ENCODE results near the gene PRKRA. TPM values are rescaled to one million over a fixed set of nuclear protein-coding genes. Genes with fewer than 3 reads are reported as not detected.

PRKRA gene
- total and polyA plus RNA-seq, 2 experiments from 2014 or later = 44.0 to 67.1 TPM

DNA sequence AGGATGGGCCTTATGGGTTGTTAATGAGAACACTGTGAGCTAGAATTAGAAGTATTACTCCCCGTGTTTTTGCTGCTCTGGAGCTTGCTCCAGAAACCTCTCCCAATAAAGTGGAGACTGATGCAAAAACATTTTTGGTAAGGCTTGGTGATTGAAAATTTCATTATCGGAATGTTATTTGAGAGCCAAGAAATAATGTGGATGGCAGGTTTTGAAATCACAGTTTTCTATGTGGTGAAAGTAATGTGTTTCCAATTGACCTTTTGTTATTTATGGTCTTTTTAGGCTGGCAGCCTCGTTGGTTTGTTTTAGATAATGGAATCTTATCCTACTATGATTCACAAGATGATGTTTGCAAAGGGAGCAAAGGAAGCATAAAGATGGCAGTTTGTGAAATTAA, 34.4 kb upstream of the PRKRA start:
- no peak overlapping the region for H3K27ac ChIP-seq (ENCODE audit: low read depth)
- peaks cover 2% of the 10 kb centered on the region for H3K27me3 Mint-ChIP-seq (ENCODE audit: insufficient read depth, low read depth, poor library complexity)
- no peak overlapping the region for H3K4me3 Mint-ChIP-seq
- H3K4me1 ChIP-seq (ENCODE audit: insufficient read depth) = peaks cover 7% of the 10 kb centered on the region; the same call in 1 of the 2 replicates
- H2AFZ ChIP-seq = no peak overlapping the region
- no peaks in the 10 kb centered on the region for H3F3A ChIP-seq (replicated peaks; ENCODE audit: low read depth)
- peaks cover 38% of the 10 kb centered on the region for H3K79me2 ChIP-seq (replicated peaks; ENCODE audit: insufficient read depth)
- no peaks in the 10 kb centered on the region for H3K9me3 Mint-ChIP-seq
- peaks cover 19% of the 10 kb centered on the region for H3K4me1 Mint-ChIP-seq
- no peaks in the 10 kb centered on the region for H3K27me3 ChIP-seq (ENCODE audit: insufficient read depth)
- DNase-seq (ENCODE audit: low spot score) = no peak
- ATAC-seq = no peak
- H3K36me3 Mint-ChIP-seq (ENCODE audit: low read depth) = no peaks in the 10 kb centered on the region; the same call in 2 of the 3 replicates
- H3K4me2 ChIP-seq = no peak overlapping the region
- no peak for TF ChIP-seq EZH2phosphoT487 (IDR thresholded peaks at IDR 0.05; ENCODE audit: unreplicated experiment)
- TF ChIP-seq ZNF114 (CRISPR knock-in tag; IDR thresholded peaks at IDR 0.05) = no peak
- TF ChIP-seq, protein P1, sequence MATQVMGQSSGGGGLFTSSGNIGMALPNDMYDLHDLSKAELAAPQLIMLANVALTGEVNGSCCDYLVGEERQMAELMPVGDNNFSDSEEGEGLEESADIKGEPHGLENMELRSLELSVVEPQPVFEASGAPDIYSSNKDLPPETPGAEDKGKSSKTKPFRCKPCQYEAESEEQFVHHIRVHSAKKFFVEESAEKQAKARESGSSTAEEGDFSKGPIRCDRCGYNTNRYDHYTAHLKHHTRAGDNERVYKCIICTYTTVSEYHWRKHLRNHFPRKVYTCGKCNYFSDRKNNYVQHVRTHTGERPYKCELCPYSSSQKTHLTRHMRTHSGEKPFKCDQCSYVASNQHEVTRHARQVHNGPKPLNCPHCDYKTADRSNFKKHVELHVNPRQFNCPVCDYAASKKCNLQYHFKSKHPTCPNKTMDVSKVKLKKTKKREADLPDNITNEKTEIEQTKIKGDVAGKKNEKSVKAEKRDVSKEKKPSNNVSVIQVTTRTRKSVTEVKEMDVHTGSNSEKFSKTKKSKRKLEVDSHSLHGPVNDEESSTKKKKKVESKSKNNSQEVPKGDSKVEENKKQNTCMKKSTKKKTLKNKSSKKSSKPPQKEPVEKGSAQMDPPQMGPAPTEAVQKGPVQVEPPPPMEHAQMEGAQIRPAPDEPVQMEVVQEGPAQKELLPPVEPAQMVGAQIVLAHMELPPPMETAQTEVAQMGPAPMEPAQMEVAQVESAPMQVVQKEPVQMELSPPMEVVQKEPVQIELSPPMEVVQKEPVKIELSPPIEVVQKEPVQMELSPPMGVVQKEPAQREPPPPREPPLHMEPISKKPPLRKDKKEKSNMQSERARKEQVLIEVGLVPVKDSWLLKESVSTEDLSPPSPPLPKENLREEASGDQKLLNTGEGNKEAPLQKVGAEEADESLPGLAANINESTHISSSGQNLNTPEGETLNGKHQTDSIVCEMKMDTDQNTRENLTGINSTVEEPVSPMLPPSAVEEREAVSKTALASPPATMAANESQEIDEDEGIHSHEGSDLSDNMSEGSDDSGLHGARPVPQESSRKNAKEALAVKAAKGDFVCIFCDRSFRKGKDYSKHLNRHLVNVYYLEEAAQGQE (IDR thresholded peaks at IDR 0.05; ENCODE audit: unreplicated experiment) = no peak
- TF ChIP-seq NANOG (IDR thresholded peaks at IDR 0.05; ENCODE audit: borderline replicate concordance) = no peak
- no peak for TF ChIP-seq JUNB (IDR thresholded peaks at IDR 0.05; ENCODE audit: unreplicated experiment)
- no peak for TF ChIP-seq CREB1 (CRISPR knock-in tag; IDR thresholded peaks at IDR 0.05; ENCODE audit: low read depth)
- H4K20me1 ChIP-seq (replicated peaks; ENCODE audit: insufficient read depth) = peaks cover 3% of the 10 kb centered on the region
- H3K36me3 ChIP-seq (ENCODE audit: insufficient read depth) = no peaks in the 10 kb centered on the region
- no peak overlapping the region for H3K27ac Mint-ChIP-seq
- H3K9me2 ChIP-seq (ENCODE audit: insufficient read depth) = no peaks in the 10 kb centered on the region
- no peak overlapping the region for H3K4me3 ChIP-seq

DNA sequence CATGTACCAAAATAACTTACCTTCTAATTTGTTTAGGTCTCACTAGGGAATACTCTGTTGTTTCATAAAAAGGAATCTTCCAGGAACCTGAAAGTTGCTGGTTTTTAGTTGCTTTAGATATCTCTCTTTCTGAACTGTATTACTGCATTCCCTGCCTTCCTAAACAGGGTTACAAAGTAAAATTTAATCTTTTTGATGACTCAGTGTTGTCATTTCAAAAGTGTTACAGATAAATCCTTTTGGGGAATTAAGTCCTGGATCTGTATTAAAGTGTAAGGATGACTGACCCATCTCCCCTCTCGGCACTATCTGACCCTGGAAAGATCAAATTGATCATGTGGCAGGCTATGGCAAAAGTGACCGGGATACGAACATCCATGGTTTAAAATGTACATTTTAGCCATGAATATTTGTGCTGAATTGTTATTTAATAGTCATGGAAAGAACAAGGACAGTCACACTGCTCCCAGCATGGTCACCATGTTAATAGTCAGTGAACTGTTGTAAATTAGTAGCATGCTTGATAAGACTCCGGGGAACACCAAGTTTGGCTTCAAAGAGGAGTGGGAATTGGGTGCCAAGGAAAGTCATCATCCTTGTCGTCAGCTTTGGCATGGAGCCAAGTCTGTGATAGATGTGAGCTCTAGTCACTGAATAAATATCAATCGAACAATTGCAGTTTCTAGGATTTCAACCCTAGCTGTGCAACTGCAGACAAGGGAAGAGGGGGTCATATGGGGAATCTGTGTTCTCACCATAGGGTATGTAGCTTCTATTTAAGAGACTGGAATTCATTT, 33.5 kb upstream of the PRKRA start:
- H3K79me2 ChIP-seq (replicated peaks; ENCODE audit: insufficient read depth) = peaks cover 38% of the 10 kb centered on the region
- no peak overlapping the region for H3K4me3 Mint-ChIP-seq

More for the DNA sequence above, 33.5 kb upstream of the PRKRA start:
- H3K36me3 Mint-ChIP-seq (ENCODE audit: low read depth) = no peaks in the 10 kb centered on the region; the same call in 2 of the 3 replicates
- Histone ChIP-seq H3K4me1 (ENCODE audit: insufficient read depth) (peaks cover 11% of the 10 kb centered on the region; the same call in 1 of the 2 replicates), H2AFZ (no peak overlapping the region), H3K27me3 (ENCODE audit: insufficient read depth) (0 out of 2 replicates have a peak, but pooled peaks cover 4% of the 10 kb centered on the region), H3K36me3 (ENCODE audit: insufficient read depth) (no peaks in the 10 kb centered on the region), H3K4me2 (no peak overlapping the region), H3F3A (replicated peaks; ENCODE audit: low read depth) (no peaks in the 10 kb centered on the region), H3K4me3 (no peak overlapping the region), H3K9me2 (ENCODE audit: insufficient read depth) (no peaks in the 10 kb centered on the region), H3K27ac (ENCODE audit: low read depth) (no peak overlapping the region), H4K20me1 (replicated peaks; ENCODE audit: insufficient read depth) (peaks cover 3% of the 10 kb centered on the region)
- H3K9me3 Mint-ChIP-seq = no peaks in the 10 kb centered on the region; the same call in 2 of the 3 replicates
- TF ChIP-seq JUNB (IDR thresholded peaks at IDR 0.05; ENCODE audit: unreplicated experiment) = no peak
- TF ChIP-seq, protein P1 (IDR thresholded peaks at IDR 0.05; ENCODE audit: unreplicated experiment) = no peak
- TF ChIP-seq, protein P2, sequence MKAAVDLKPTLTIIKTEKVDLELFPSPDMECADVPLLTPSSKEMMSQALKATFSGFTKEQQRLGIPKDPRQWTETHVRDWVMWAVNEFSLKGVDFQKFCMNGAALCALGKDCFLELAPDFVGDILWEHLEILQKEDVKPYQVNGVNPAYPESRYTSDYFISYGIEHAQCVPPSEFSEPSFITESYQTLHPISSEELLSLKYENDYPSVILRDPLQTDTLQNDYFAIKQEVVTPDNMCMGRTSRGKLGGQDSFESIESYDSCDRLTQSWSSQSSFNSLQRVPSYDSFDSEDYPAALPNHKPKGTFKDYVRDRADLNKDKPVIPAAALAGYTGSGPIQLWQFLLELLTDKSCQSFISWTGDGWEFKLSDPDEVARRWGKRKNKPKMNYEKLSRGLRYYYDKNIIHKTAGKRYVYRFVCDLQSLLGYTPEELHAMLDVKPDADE (IDR thresholded peaks at IDR 0.05) = no peak
- no peak for TF ChIP-seq EZH2phosphoT487 (IDR thresholded peaks at IDR 0.05; ENCODE audit: unreplicated experiment)
- no peak for TF ChIP-seq STAT1 (IDR thresholded peaks at IDR 0.05; ENCODE audit: unreplicated experiment)
- no peak for TF ChIP-seq POLR2AphosphoS5 (IDR thresholded peaks at IDR 0.05; ENCODE audit: low read depth)
- no peak for TF ChIP-seq NANOG (IDR thresholded peaks at IDR 0.05; ENCODE audit: borderline replicate concordance)
- TF ChIP-seq CTCF (conservative IDR thresholded peaks at IDR 0.05; ENCODE audit: low read depth in 2 of 2) = no peak
- TF ChIP-seq ZNF331 (CRISPR knock-in tag; IDR thresholded peaks at IDR 0.05; ENCODE audit: low read depth) = no peak
- TF ChIP-seq CREB1 (CRISPR knock-in tag; IDR thresholded peaks at IDR 0.05; ENCODE audit: low read depth) = no peak
- TF ChIP-seq EZH2 (IDR thresholded peaks at IDR 0.05; ENCODE audit: low read depth, unreplicated experiment) = no peak
- TF ChIP-seq ZNF114 (CRISPR knock-in tag; IDR thresholded peaks at IDR 0.05) = no peak
- peaks cover 2% of the 10 kb centered on the region for H3K27me3 Mint-ChIP-seq (ENCODE audit: insufficient read depth, low read depth, poor library complexity)
- DNase-seq (ENCODE audit: low spot score) (no peak), ATAC-seq (no peak)
- H3K27ac Mint-ChIP-seq = no peak overlapping the region
- H3K4me1 Mint-ChIP-seq = peaks cover 20% of the 10 kb centered on the region

All from GM23338 (cell line).